CD1c-positive myeloid dendritic cell (primary cell): Measurements from ENCODE around the gene MSI2.

ENCODE experiments used
- DNase-seq: peaks from one replicate; pipeline ENCODE4 v3.0.0-alpha.2; 2016; ENCODE audit errors: extremely low spot score

MSI2 gene

GRCh38 chr17:57704448-57704847 lies 448.1 kb downstream of the MSI2 start:
- no peak for DNase-seq

GRCh38 chr17:57705921-57706695 lies 449.8 kb downstream of the MSI2 start:
- DNase-seq: no peak

GRCh38 chr17:57706761-57707160 lies 450.4 kb downstream of the MSI2 start:
- no peak for DNase-seq

GRCh38 chr17:57707892-57708291 lies 451.6 kb downstream of the MSI2 start:
- DNase-seq: no peak

DNA sequence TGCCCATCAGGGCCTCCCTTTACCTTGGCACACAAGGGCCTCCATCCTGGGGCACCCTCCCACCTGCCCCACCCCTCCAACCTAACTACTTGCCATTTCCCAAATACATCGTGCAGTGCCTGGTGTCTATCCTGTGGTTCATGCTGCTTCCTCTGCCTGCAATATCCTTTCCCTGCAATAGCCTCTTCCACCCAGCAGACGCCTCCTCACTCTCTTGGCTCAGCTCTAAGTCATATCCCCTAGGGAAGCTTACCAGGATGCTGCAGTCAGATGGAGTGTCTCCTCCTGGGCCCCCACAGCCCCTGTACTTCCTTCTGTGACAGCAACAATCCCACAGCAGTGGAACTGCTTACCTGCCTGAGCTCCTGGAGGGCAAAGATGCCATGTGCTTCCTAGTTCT lies 452.1 kb downstream of the MSI2 start:
- no peak for DNase-seq

- no peak for DNase-seq
Observed at GRCh38 chr17:57713140-57713539, 456.8 kb downstream of the MSI2 start.

- no peak for DNase-seq
Observed at GRCh38 chr17:57714665-57715180, 458.4 kb downstream of the MSI2 start.

DNA sequence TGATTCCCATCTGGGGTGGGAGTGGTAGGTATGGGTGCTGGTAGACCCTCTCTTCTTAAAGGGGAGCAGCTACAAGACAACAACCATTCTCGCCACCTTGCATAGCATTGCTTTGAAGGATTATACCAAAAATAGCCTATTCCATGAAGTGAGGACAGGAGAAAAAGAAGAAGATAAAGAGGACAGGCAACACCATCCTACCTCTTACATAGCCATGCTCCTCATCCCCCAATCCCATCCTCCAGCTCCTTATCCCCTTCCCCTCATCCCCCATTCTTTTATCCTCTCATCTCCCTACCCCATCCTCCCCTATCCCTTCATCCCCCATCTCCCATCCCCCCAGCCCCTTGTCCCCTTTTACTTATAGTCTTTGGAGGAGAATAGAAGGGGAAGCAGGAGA lies 459.7 kb downstream of the MSI2 start:
- DNase-seq: no peak

GRCh38 chr17:57718878-57719277 lies 462.6 kb downstream of the MSI2 start:
- DNase-seq: no peak

DNA sequence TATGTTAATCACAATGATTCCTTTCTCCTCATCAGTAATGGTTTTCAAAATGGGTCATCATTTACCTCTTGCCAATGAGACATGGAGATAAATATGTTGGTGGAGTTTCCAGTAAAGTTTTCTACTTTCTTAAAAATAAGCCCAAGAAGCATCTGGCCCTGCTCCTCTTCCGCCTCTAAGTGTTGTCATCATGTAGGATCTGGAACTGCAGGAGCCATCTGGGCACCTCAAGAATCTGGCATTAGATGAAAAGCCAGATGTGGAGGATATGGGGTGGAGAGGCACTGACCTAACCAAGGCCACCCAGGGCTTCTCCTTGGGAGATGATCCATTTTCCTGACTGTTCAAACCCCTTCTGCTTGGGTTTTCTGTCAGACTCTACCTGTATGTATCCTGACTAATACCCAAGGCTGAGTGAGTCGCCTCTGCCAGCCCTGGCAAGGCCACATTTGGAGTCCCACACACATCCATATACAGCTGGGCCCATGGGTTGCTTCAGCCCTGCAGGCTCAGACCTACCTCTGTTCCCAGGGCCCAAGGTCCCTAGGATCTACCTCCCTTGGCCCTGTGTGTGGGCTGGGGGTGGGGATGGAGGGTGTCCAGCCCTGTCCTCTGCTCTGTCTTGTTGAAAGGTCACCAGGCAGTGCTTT lies 464.2 kb downstream of the MSI2 start:
- DNase-seq: no peak

GRCh38 chr17:57721967-57722703 lies 465.8 kb downstream of the MSI2 start:
- DNase-seq: no peak

GRCh38 chr17:57722704-57723043 lies 466.4 kb downstream of the MSI2 start:
- no peak for DNase-seq

DNA sequence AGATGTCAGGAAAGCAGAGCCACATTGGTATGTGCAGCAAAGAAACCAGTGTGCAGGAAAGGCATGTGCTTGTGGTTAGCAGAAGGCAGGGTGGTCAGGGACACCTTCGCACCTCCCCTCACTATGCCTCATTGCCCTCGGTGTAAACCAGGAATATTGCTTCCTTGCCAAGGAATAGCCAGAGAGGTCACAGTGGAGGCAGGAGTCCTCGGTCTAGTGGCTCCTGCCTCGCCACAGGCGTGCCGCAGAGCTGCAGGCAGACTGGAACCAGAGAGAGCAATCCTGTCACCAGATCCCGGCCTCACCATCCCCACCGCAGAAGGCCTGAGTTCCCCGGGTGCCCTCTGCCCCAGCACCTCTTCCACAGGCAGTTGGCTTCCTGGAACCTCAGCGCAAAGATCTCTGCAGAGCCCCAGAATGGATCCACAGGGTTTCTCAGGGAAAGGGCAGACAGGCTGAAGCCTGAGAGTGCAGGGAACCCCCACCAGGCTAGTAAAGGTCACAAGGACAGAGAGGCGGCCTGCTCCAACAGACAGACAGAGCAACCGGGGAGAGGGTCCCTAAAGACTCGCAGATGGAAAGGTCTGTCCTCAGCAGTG lies 467.2 kb downstream of the MSI2 start:
- no peak for DNase-seq

DNA sequence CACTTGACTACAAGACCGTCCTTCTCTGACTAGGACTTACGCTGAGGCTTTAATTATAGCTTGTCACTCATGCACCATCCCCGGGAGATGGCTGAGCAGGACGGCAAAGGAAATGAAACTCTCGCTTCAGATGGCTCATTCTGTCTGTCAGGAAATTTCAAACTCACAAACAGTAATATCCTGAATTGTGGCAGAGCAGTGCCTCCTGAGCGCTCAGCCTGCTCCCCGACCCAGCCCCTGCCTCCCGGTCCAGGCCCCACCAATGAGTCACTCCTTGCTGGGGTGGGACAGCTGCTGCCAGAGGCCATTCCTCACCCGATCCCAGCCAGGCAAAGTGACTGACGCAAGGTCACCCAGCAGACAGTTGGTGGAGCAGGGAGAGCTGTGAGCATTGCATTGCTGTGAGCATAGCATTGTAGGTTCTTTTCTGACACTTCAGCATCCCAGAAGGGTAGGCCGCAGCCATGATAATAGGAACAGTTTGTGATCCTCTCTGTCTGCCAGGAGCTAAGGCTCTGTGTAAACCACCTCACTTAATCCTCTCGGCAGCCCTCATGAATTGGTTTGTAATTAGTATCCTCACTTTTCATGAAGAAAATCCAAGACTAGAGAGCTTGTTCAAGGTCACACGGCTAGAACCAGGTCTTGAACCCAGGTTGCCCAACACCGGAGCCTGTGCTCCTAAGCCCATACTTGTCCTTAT lies 467.9 kb downstream of the MSI2 start:
- no peak for DNase-seq

DNA sequence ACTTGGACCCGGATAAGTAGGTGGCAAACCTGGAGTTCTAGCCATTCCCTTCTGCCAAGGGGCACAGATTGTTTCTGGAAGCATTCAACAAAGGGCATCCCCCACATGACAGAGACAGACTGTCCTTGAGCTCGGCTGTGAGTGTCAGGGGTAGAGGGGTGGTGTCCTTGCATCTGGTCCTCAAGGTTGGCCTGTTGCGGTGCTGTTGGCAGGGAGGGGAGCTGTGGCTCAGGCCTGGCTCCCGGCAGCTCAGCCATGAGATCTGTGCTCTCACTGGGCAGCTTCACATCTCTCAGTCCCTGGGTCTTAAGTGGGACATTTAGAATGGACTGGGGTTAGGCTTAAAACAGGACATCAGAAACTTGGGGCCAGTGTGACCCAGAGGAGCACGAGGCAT lies 468.4 kb downstream of the MSI2 start:
- no peak for DNase-seq

DNA sequence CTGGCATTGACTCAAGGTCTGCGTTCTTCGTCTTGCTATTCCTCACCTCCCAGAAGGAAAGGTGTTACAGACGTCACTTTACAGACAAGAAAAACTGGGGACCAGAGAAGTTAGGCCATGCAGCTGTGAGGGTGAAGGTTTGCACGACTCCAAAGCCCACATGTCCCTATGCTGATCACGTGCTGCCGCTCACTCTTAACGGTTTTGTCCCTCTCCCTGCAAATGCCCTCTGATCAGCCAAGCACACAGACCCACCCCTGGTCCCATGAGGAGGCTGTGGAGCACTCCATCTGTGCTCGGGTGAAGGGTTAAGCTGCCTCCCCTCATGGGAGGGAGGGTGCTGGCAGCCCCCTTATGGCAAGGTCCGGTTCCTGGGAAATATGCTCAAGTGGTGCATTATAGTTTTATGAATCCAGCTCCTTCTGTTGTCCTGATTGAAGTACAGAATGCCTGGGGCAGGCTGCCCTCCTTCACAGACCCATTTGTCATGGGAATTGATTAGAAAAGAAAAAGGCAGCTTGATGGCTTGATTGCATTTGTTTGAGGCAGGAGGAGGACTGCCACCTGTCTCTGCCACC lies 470.0 kb downstream of the MSI2 start:
- no peak for DNase-seq

- DNase-seq: no peak
Observed at GRCh38 chr17:57726838-57727237, 470.5 kb downstream of the MSI2 start.

DNA sequence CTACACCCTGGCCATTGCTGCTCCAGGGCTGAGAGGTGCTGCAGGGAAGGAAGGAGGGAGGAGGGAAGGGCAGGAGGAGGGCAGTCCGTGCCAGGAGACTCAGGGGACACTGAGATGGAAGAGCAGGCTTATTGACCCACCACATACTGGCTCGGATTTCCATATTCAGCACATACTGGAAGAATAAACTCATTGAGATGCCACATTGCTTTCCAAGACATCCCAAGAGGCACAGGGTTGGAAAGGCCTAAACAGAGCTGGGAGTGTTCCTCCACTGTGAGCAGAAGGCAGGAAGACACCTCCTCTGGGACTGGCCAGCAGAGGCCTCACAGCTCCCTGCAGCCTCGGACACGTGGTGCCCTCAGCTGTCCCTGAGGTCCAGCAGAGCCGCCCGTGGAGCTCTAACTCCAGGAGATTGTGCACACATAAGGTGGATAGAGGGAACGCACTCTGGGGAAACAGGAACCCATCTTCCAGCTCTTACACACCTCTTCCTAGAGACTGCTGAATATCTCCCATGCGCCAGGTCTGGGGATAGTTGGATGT lies 471.4 kb downstream of the MSI2 start:
- DNase-seq: no peak

DNA sequence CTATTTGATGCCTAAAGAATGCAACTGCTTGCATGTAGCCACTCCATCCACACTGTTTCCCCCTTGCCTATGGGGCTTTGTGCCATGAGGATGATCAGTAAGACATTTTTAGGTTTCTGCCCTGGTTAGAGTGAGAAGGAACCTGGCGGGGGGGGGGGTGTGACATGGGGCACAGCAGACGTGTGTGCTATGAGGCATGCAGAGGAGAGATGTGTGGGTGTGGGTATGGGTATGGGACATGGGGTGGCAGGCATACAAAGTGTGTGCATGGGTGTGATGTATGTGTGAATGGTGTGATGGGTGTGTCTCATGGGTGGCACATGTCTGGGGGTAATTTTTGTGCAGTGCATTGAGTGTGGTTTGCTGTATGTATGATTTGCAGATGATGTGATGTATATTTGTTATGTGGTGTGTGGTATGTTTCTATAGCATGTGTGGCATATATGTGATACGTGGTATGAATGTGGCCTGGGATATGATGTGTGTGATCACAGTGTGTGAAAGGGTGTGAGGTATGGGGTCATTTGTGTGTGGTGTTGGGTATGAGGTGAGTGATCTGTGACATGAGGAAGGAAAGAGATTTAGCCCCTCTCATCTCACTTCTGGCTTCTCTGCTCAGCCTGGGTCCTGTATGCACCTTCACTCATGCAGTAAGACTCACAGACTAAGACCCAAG lies 473.8 kb downstream of the MSI2 start:
- no peak for DNase-seq

GRCh38 chr17:57732062-57732461 lies 475.7 kb downstream of the MSI2 start:
- DNase-seq: no peak

DNA sequence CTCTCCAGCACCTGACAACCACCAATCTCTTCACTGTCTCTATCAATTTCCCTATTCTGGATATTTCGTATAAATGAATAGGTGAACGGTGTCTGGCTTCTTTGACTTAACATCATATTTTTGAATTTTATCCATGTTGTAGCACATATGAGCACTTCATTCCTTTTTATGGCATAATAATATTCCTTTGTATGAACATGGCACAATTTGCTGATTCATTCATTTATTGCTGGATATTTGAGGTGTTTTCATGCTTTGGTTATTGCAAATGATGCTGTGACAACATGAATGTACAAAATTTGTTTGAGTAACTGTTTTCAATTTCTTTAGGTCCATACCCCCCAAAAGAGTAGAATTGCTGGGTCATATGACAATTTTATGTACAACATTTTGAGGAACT lies 476.8 kb downstream of the MSI2 start:
- no peak for DNase-seq
